Astrocyte (in vitro differentiated cells and primary cell): Measurements from ENCODE around the gene CCDC32. TPM values are rescaled to one million over a fixed set of nuclear protein-coding genes. Genes with fewer than 3 reads are reported as not detected.

Source experiments
- DNase-seq: peaks from one replicate; pipeline ENCODE4 v3.0.0-alpha.2; 2010; ENCODE audit warnings: low read depth
- FAIRE-seq: peaks from 2 replicates; lab custom pipeline; 2011; peaks lifted over from hg19 to GRCh38; lab: Jason Lieb, UNC
- H2AFZ ChIP-seq: 2 replicates; pipeline ENCODE4 v1.6.0; 2012; ENCODE audit warnings: low read depth, low read length, inconsistent platforms
- H3K27ac ChIP-seq: 2 replicates; pipeline ENCODE4 v1.5.1; 2011; ENCODE audit warnings: low read depth, low read length, inconsistent platforms
- H3K27me3 ChIP-seq: 2 replicates; pipeline ENCODE4 v1.6.0; 2011; ENCODE audit warnings: low read length, inconsistent platforms; ENCODE audit not compliant: insufficient read depth
- H3K36me3 ChIP-seq: 2 replicates; pipeline ENCODE4 v1.5.1; 2011; ENCODE audit warnings: low read length, inconsistent platforms; ENCODE audit not compliant: insufficient read depth
- H3K4me1 ChIP-seq: 2 replicates; pipeline ENCODE4 v1.5.1; 2011; ENCODE audit warnings: low read length, inconsistent platforms; ENCODE audit not compliant: insufficient read depth
- H3K4me2 ChIP-seq: 2 replicates; pipeline ENCODE4 v1.6.0; 2012; ENCODE audit warnings: low read length, inconsistent platforms
- H3K4me3 ChIP-seq: 2 replicates; pipeline ENCODE4 v1.5.1; 2011; ENCODE audit warnings: low read depth, mild to moderate bottlenecking, low read length, inconsistent platforms; ENCODE audit not compliant: insufficient read depth
- H3K79me2 ChIP-seq: 2 replicates; pipeline ENCODE4 v1.6.0; 2012; ENCODE audit warnings: mild to moderate bottlenecking, low read length, inconsistent platforms; ENCODE audit not compliant: insufficient read depth
- H3K9ac ChIP-seq: 2 replicates; pipeline ENCODE4 v1.6.0; 2012; ENCODE audit warnings: mild to moderate bottlenecking, low read length, inconsistent platforms
- H3K9me3 ChIP-seq: 2 replicates; pipeline ENCODE4 v1.5.1; 2012; ENCODE audit warnings: low read depth, mild to moderate bottlenecking, low read length, inconsistent platforms; ENCODE audit not compliant: insufficient read depth
- H4K20me1 ChIP-seq: 2 replicates; pipeline ENCODE4 v1.6.0; 2012; ENCODE audit warnings: low read length, inconsistent platforms; ENCODE audit not compliant: insufficient read depth
- H3K27ac Mint-ChIP-seq: one replicate; pipeline ENCODE4 v1.8.0; 2021; ENCODE audit warnings: mild to moderate bottlenecking, mixed read lengths; ENCODE audit not compliant: unreplicated experiment
- H3K27me3 Mint-ChIP-seq: one replicate; pipeline ENCODE4 v1.8.0; 2021; ENCODE audit warnings: low read depth, mixed read lengths; ENCODE audit not compliant: unreplicated experiment
- H3K36me3 Mint-ChIP-seq: one replicate; pipeline ENCODE4 v1.8.0; 2021; ENCODE audit warnings: low read depth, mixed read lengths; ENCODE audit not compliant: unreplicated experiment
- H3K4me1 Mint-ChIP-seq: one replicate; pipeline ENCODE4 v1.8.0; 2021; ENCODE audit warnings: low read depth, mixed read lengths; ENCODE audit not compliant: unreplicated experiment
- H3K4me3 Mint-ChIP-seq: one replicate; pipeline ENCODE4 v1.8.0; 2021; ENCODE audit warnings: mild to moderate bottlenecking, moderate library complexity, mixed read lengths; ENCODE audit not compliant: unreplicated experiment
- H3K9me3 Mint-ChIP-seq: one replicate; pipeline ENCODE4 v1.8.0; 2021; ENCODE audit warnings: mild to moderate bottlenecking, mixed read lengths; ENCODE audit not compliant: unreplicated experiment
- CTCF ChIP-seq: IDR thresholded peaks from 2 replicates; pipeline ENCODE4 v1.5.1; 2011; ENCODE audit warnings: low read depth, mild to moderate bottlenecking, inconsistent platforms, low read length, moderate library complexity; ENCODE audit not compliant: insufficient read depth
- EZH2 ChIP-seq: IDR thresholded peaks from 2 replicates; pipeline ENCODE4 v1.6.1; 2012; ENCODE audit warnings: mild to moderate bottlenecking, low read length, inconsistent platforms; ENCODE audit not compliant: insufficient read depth
- total RNA-seq: library from RNA; stranded (reverse); gene quantifications from 2 replicates; pipeline ENCODE4 v1.2.1, GENCODE V29; 2021

The CCDC32 gene
- total RNA-seq, 1 donor from 2014 or later: 31.4 TPM

DNA sequence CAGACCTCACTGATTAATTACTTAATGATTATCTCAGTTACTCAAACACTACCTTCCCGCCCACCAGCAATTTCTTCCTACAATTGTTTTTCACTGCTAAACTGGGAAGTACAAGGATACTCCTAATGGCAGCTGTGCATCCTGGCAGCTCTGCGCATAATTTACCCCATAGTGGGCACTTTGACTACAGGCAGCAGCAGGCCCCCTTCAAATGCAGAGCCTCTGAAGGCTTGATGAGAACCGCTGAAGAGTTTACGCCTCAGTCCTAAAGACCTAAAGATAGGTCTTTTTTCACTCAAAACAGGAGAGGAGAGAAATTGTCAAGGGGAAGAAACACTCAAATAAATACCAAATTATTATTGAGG lies 10.7 kb downstream of the CCDC32 start:
- no peaks in the 10 kb centered on the region for H3K9me3 ChIP-seq
- peaks cover 11% of the 10 kb centered on the region for H3K36me3 ChIP-seq
- H3K9ac ChIP-seq: no peak overlapping the region
- peaks cover 24% of the 10 kb centered on the region for H3K36me3 Mint-ChIP-seq
- no peak overlapping the region for H2AFZ ChIP-seq
- no peak overlapping the region for H3K27ac Mint-ChIP-seq
- H3K27me3 ChIP-seq: no peaks in the 10 kb centered on the region
- TF ChIP-seq EZH2: no peak
- TF ChIP-seq CTCF: no peak
- H3K4me3 ChIP-seq: no peak overlapping the region
- no peaks in the 10 kb centered on the region for H3K4me1 Mint-ChIP-seq
- no peaks in the 10 kb centered on the region for H3K79me2 ChIP-seq
- H3K4me1 ChIP-seq: no peaks in the 10 kb centered on the region
- no peaks in the 10 kb centered on the region for H4K20me1 ChIP-seq
- no peak overlapping the region for H3K4me2 ChIP-seq
- H3K9me3 Mint-ChIP-seq: no peaks in the 10 kb centered on the region
- H3K27me3 Mint-ChIP-seq: no peaks in the 10 kb centered on the region
- no peak overlapping the region for H3K4me3 Mint-ChIP-seq
- FAIRE-seq (no peak), DNase-seq (no peak)
- no peak overlapping the region for H3K27ac ChIP-seq

DNA sequence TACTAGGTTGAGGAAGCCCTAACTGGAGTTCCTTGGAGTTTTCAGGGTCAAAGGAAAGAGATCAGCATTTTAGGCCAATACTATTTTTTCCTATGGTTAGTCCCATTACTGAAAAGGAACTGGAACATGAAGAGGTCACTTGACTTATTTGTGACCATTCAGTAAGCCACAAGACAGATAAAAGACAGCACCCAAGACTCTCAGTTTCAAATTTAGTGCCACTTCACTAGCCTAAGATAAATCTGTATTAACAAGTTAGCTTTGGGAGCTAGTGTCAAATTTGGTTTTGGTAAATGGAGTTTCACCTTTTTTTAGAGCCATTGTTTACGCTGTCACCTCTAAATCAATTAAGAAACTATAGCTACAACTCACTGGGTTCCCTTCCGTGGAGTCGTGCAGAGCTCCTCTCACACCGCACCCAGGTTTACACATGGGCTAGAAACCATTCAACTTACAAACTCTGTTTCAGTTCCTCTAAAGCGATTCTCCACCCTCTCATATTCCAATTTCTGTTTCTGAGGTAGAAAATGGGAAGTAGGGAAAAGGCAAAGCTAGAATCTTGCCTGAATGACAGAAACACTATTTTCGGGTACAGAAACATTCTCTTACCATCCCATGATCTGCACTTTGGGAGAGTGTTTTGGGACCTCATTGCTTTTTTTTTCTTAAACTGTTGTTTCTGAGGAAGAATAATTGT lies 14.4 kb downstream of the CCDC32 start:
- H3K4me3 Mint-ChIP-seq: no peak overlapping the region
- no peaks in the 10 kb centered on the region for H3K27me3 Mint-ChIP-seq
- no peaks in the 10 kb centered on the region for H3K4me1 ChIP-seq
- no peak for DNase-seq
- TF ChIP-seq EZH2 (no peak), CTCF (no peak)
- peaks cover 8% of the 10 kb centered on the region for H3K36me3 ChIP-seq
- H3K27me3 ChIP-seq: no peaks in the 10 kb centered on the region
- no peaks in the 10 kb centered on the region for H4K20me1 ChIP-seq
- no peaks in the 10 kb centered on the region for H3K9me3 ChIP-seq
- H3K79me2 ChIP-seq: no peaks in the 10 kb centered on the region
- no peaks in the 10 kb centered on the region for H3K4me1 Mint-ChIP-seq
- no peaks in the 10 kb centered on the region for H3K9me3 Mint-ChIP-seq
- H2AFZ ChIP-seq: no peak overlapping the region
- H3K36me3 Mint-ChIP-seq: peaks cover 17% of the 10 kb centered on the region
- H3K4me3 ChIP-seq: no peak overlapping the region
- no peak for FAIRE-seq
- no peak overlapping the region for H3K9ac ChIP-seq
- no peak overlapping the region for H3K27ac ChIP-seq
- H3K27ac Mint-ChIP-seq: peak overlapping the region; percentile 67
- H3K4me2 ChIP-seq: no peak overlapping the region

GRCh38 chr15:40549894-40550293 lies 14.9 kb downstream of the CCDC32 start:
- Histone ChIP-seq H3K9ac (no peak overlapping the region), H4K20me1 (no peaks in the 10 kb centered on the region), H3K4me1 (no peaks in the 10 kb centered on the region), H2AFZ (no peak overlapping the region), H3K9me3 (no peaks in the 10 kb centered on the region), H3K27ac (no peak overlapping the region), H3K79me2 (no peaks in the 10 kb centered on the region), H3K36me3 (peaks cover 8% of the 10 kb centered on the region), H3K4me3 (no peak overlapping the region), H3K4me2 (no peak overlapping the region), H3K27me3 (no peaks in the 10 kb centered on the region)
- Mint-ChIP-seq H3K27me3 (no peaks in the 10 kb centered on the region), H3K9me3 (no peaks in the 10 kb centered on the region), H3K36me3 (peaks cover 17% of the 10 kb centered on the region), H3K27ac (no peak overlapping the region), H3K4me1 (no peaks in the 10 kb centered on the region), H3K4me3 (no peak overlapping the region)
- TF ChIP-seq EZH2 (no peak), CTCF (no peak)
- no peak for FAIRE-seq
- DNase-seq: no peak
